NCI-H1105 treated with DMSO at 0.1 percent for 48 hours (cell line): ENCODE results near the gene OR8G1.
"Not testable (repeated sequence)": the region's sequence is repeated elsewhere in the genome, so short reads cannot be mapped to it uniquely, and the experiment has no call there.

ENCODE experiments used
- DNase-seq: peaks from one replicate; lab custom pipeline; 2025; lab: John Stamatoyannopoulos, UW

OR8G1 gene, protein sequence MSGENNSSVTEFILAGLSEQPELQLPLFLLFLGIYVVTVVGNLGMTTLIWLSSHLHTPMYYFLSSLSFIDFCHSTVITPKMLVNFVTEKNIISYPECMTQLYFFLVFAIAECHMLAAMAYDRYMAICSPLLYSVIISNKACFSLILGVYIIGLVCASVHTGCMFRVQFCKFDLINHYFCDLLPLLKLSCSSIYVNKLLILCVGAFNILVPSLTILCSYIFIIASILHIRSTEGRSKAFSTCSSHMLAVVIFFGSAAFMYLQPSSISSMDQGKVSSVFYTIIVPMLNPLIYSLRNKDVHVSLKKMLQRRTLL

GRCh38 chr11:124240621-124241397 lies at the start of gene OR8G1:
OR8G1 (plus strand) TSS chr11:124241095; CDS start chr11:124249676, 8,581 bp downstream.
- DNase-seq = no peak

DNA sequence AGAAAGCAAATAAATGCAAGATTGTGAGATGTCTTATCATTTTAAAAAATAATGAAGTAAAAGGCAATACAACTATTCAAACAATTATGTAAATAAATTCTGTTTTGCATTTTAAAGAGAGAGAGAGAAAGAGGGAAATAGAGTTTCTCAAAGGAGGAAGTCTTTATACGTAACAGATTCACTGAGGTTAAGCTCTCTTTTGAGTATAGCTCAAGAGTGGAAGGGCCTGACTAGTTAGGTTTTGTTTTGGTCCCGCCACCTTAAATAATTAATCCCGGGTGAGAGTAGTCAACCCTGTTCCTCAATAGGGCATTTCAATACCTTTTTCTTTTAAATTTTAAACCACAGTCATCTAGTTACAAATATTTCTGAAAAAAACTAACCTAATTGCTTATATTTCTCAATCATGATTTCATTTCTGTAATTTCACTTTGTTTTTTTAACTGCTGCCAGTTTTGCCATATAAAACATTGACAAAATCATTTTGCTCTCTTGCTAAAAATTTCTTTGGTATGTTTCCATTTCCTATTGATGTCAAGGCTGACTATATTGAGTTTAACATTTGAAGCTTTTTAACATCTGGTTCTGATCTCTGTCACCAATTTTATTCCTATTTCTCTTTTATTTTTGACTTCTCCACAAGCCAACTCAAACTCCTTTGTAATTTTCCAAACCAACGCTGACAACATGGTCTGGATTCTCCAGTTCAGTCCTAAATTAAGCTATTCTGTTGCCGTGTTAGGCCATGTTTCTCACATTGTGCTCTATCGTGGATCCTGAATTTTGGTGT lies 47.5 kb upstream of the OR8G1 start:
- no peak for DNase-seq

- DNase-seq = no peak
Measured at GRCh38 chr11:124194293-124195188, 46.4 kb upstream of the OR8G1 start.

GRCh38 chr11:124195189-124195734 lies 45.6 kb upstream of the OR8G1 start:
- DNase-seq = peak; percentile 71

DNA sequence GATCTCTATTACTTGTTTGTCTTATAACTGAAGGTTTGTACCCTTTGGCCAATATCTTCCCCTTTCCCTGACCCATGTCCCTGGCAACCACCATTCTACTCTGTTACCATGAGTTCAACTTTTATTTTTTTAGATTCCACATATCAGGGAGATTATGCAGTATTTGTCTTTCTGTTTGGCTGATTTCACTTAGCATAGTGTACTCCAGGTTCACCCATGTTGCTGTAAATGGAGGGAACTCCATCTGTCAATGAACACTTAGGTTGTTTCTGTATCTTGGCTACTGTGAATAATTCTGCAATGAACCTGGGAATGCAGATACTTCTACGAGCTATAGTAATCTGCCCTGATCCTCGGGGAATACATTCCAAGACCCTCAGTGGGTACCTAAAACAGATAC lies 42.9 kb upstream of the OR8G1 start:
- DNase-seq = no peak

GRCh38 chr11:124198897-124199296 lies 42.0 kb upstream of the OR8G1 start:
- no peak for DNase-seq

DNA sequence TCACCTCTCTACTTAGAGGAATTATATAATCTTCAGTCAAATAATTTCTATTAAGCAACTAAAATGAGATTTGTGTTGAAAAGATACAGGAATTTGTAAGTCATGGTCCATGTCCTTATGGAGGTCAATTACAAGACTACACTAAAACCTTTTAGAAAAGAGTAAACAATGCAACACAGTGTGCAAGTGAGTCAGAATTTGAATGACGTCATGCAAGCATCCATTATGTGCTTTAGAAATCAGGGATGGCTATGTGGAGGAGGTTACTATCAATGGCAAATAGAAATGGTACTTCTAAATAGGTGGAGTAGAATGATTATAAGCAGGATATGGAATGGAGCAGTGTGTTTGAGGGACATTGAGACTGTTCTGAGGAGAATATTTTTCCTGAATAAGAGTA lies 41.2 kb upstream of the OR8G1 start:
- no peak for DNase-seq

DNA sequence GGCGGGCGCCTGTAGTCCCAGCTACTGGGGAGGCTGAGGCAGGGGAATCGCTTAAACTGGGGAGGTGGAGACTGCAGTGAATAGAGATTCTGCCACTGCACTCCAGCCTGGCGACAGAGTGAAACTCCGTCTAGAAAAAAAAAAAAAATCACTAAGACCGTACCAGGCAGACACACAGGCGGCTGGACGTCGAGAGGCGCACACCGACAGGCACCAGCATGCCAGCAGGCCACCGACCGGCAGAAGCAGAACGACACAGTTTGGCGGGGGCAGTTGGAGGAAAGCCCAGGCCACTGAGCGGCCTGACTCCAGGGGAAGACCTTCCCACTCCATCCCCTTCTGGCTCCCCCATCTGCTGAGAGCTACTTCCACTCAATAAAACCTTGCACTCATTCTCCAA lies 40.2 kb upstream of the OR8G1 start:
- no peak for DNase-seq

DNA sequence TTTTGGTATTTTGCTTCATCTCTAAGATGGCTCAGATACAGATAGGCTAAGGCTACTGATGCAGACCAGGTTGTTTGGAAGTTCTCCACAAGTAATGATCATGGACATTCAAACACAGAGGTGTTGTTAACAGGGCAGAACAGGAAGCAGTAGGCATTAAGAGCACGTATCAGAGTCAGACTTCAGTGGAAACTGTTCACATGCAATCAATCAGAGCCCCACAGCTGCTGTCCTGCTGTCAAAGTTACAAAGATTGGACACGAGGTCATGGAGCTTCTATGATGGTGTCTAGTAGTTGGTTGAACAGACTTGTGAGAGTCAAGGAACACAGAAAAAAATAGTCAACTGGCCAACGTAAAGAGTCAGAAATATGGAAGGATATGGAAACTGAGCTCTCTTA lies 37.9 kb upstream of the OR8G1 start:
- no peak for DNase-seq

DNA sequence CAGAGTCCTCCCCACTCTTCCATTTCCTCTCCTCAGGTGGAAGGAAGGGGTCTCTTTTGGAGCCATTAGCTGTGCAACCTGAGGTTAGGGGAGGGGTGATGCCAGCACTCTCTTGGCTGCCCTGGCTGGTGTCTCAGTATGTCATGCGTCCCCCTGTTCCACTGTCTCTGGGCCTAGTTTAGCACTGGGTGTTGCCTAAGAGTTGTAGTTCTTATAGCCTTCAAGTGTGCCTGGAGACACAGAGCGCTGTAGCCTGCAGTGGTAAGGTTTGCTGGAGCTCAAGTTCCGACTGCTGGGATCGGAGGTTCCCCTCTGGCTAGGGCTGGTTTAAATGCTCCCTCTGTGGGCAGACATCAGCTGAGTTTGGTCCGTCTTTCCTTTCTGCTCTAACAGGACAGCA lies 36.9 kb upstream of the OR8G1 start:
- no peak for DNase-seq

GRCh38 chr11:124207102-124207792 lies 33.6 kb upstream of the OR8G1 start:
- DNase-seq = no peak

DNA sequence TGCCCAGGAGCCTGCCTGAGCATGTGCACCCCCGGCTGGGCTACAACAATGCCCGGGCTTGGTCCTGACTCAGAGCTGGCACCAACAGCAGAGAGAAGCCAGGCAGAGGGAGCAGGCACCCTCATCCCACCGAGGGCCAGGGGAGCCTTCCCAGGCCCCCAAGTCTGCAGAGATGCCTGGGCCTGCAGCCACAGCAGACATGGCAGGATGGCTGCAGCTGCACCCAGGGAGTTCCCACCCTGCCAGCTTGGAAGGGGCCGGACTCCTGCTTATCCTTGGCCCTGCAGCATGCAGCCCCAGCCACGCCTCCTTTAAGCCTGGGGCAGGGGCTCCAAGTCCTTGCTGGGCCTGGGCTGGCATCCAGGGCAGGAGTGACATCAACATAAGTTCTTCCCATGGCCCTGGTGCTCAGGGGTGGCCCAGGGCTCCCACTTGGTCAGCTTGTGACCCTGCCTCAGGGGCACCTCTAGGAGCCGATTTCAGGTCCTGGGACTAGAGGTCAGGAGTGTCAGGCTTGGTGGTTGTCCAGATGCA lies 31.0 kb upstream of the OR8G1 start:
- no peak for DNase-seq

- no peak for DNase-seq
Measured at GRCh38 chr11:124210421-124210820, 30.5 kb upstream of the OR8G1 start.

DNA sequence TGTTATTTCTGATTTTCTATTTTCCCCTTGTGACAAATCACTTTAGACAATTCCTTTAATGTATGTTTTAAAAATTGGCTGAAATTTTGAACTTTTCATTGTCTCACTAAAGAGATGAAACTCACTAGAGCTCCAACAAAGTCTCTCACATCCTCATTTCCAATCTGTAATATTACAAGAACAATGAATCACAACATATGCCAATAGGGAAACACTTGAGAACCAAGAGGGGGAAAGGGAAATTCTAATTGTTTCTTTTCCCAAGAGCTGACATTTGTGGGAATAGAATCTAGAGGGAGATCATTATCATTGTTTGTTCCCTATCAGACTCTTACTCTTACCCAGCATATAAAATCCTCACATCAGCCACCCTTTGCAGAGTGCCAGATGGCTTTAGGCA lies 29.6 kb upstream of the OR8G1 start:
- no peak for DNase-seq

DNA sequence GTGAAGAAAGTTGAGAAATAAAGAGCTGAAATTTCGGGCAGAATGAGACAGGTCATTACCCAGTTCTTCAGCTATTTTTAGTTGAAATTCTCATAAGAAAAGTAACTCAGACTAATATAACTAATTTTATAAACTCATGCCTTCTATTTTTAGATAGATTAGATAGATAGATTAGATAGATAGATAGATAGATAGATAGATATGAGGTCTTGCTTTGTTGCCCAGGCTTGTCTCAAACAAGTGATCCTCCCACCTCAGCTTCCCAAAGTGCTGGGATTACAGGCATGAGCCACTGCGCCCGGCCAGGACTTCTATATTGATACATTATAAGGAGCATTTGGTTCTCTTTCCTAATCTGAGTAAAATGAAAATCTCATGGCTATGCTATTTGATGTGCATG lies 26.9 kb upstream of the OR8G1 start:
- no peak for DNase-seq

DNA sequence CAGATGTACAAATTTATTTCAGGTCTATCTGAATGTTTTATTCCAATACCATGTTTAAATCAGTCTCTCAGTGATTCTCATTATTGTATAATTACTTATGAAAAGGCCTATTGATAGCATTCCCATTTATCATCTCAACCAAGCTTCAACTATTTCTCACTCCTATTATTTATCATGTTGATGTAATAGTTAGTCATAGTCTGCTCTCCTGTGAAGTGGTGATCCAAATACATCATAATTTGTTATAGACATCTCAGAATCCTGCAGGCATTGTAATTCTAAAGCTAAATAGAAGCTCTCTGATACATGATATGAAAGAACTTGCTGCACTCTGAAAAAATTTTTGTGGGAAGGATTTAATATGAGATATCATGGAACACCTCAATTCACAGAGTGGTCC lies 21.8 kb upstream of the OR8G1 start:
- no peak for DNase-seq

DNA sequence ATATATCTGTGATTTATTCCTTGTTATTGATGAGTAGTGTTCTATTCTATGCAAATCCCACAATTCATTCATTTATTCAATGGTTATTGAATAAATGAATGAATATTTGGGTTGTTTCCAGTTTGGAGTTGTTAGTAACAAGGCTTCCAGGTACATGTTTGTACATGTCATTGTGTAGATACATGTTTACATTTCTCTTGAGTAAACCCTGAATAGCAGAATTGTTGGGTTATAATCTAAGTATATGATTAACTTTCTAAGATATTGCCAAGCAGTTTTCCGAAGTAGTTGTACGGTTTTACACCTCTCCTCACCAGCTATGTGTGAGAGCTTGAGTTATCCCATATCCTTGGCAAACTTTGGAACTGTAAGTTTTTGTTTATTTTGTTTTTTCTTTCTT lies 18.5 kb upstream of the OR8G1 start:
- no peak for DNase-seq

DNA sequence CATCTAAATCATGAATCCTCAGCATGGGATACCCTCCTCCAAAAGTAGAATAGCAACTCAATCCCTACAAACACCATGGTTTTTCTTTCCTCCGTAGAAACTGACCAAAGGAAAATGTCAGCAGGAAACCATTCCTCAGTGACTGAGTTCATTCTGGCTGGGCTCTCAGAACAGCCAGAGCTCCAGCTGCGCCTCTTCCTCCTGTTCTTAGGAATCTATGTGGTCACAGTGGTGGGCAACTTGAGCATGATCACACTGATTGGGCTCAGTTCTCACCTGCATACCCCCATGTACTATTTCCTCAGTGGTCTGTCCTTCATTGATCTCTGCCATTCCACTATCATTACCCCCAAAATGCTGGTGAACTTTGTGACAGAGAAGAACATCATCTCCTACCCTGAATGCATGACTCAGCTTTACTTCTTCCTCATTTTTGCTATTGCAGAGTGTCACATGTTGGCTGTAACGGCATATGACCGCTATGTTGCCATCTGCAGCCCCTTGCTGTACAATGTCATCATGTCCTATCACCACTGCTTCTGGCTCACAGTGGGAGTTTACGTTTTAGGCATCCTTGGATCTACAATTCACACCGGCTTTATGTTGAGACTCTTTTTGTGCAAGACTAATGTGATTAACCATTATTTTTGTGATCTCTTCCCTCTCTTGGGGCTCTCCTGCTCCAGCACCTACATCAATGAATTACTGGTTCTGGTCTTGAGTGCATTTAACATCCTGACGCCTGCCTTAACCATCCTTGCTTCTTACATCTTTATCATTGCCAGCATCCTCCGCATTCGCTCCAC lies 16.1 kb upstream of the OR8G1 start:
- DNase-seq = not testable (repeated sequence)

DNA sequence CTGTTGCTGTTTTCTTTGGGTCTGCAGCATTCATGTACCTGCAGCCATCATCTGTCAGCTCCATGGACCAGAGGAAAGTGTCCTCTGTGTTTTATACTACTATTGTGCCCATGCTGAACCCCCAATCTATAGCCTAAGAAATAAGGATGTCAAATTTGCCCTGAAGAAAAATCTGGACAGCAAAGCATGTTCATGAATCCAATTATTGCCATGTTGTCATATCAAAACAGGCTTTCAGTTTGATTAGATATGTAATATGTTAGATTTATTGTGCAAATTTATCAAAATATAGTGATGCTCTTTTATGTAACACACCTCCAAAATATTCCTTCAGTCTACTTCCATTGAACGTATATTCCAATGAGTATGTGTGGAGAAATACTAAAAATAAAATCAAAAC lies 15.4 kb upstream of the OR8G1 start:
- no peak for DNase-seq

GRCh38 chr11:124233376-124233775 lies 7.5 kb upstream of the OR8G1 start:
- no peak for DNase-seq
